Measurements from ENCODE around the gene LRIG3.

LRIG3 gene

DNA sequence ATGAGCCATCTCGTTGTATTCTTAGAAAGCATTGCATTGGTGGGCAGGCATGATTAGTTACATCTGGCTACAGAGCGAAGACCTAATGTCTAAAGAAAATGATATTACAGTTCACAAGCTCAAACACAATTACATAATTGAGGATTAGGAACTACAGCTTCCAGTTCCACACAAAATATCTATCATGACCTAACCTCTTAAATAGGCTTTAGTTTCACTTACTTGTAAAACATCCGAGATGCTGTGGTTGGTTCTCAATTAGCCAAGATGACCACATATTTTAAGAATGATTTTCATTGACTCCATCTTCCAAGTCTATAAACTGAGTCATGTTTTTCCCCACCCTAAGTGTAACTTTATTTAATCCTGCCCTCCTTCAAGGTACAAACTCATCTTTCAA, 69.5 kb downstream of the LRIG3 start:
- DNase-seq (ENCODE audit: low read depth in 1 of 2, low spot score in 1 of 2), result no peak
- no peak overlapping the region for H3K27ac ChIP-seq (replicated peaks)
- TF ChIP-seq GABPA (IDR thresholded peaks at IDR 0.05; ENCODE audit: low read depth) (no peak), CTCF (IDR thresholded peaks at IDR 0.05; ENCODE audit: insufficient read depth, low read length) (no peak), POLR2AphosphoS5 (IDR thresholded peaks at IDR 0.05; ENCODE audit: low read depth) (no peak), SPI1 (IDR thresholded peaks at IDR 0.05; ENCODE audit: borderline replicate concordance, low read depth) (no peak)
- TF ChIP-seq, protein P1, sequence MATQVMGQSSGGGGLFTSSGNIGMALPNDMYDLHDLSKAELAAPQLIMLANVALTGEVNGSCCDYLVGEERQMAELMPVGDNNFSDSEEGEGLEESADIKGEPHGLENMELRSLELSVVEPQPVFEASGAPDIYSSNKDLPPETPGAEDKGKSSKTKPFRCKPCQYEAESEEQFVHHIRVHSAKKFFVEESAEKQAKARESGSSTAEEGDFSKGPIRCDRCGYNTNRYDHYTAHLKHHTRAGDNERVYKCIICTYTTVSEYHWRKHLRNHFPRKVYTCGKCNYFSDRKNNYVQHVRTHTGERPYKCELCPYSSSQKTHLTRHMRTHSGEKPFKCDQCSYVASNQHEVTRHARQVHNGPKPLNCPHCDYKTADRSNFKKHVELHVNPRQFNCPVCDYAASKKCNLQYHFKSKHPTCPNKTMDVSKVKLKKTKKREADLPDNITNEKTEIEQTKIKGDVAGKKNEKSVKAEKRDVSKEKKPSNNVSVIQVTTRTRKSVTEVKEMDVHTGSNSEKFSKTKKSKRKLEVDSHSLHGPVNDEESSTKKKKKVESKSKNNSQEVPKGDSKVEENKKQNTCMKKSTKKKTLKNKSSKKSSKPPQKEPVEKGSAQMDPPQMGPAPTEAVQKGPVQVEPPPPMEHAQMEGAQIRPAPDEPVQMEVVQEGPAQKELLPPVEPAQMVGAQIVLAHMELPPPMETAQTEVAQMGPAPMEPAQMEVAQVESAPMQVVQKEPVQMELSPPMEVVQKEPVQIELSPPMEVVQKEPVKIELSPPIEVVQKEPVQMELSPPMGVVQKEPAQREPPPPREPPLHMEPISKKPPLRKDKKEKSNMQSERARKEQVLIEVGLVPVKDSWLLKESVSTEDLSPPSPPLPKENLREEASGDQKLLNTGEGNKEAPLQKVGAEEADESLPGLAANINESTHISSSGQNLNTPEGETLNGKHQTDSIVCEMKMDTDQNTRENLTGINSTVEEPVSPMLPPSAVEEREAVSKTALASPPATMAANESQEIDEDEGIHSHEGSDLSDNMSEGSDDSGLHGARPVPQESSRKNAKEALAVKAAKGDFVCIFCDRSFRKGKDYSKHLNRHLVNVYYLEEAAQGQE (IDR thresholded peaks at IDR 0.05; ENCODE audit: insufficient replicate concordance, low read depth), result no peak
- H3K27me3 ChIP-seq (ENCODE audit: insufficient read depth, poor library complexity, severe bottlenecking), result no peaks in the 10 kb centered on the region
- H3K4me3 ChIP-seq (replicated peaks; ENCODE audit: insufficient read depth, low read length), result no peak overlapping the region

- Histone ChIP-seq H3K27ac (replicated peaks) (no peak overlapping the region), H3K27me3 (ENCODE audit: insufficient read depth, poor library complexity, severe bottlenecking) (no peaks in the 10 kb centered on the region), H3K4me3 (replicated peaks; ENCODE audit: insufficient read depth, low read length) (no peak overlapping the region)
- no peak for DNase-seq (ENCODE audit: low read depth in 1 of 2, low spot score in 1 of 2)
- TF ChIP-seq GABPA (IDR thresholded peaks at IDR 0.05; ENCODE audit: low read depth) (no peak), POLR2AphosphoS5 (IDR thresholded peaks at IDR 0.05; ENCODE audit: low read depth) (no peak)
Measured at GRCh38 chr12:58847901-58848600, 72.3 kb downstream of the LRIG3 start.

- Histone ChIP-seq H3K27ac (replicated peaks) (no peak overlapping the region), H3K4me3 (replicated peaks; ENCODE audit: insufficient read depth, low read length) (no peak overlapping the region), H3K27me3 (ENCODE audit: insufficient read depth, poor library complexity, severe bottlenecking) (no peaks in the 10 kb centered on the region)
- DNase-seq (ENCODE audit: low read depth in 1 of 2, low spot score in 1 of 2), result no peak
- TF ChIP-seq POLR2AphosphoS5 (IDR thresholded peaks at IDR 0.05; ENCODE audit: low read depth), result no peak
- TF ChIP-seq GABPA (IDR thresholded peaks at IDR 0.05; ENCODE audit: low read depth), result no peak
- no peak for TF ChIP-seq CTCF (IDR thresholded peaks at IDR 0.05; ENCODE audit: insufficient read depth, low read length)
- no peak for TF ChIP-seq SPI1 (IDR thresholded peaks at IDR 0.05; ENCODE audit: borderline replicate concordance, low read depth)
- TF ChIP-seq, protein P1 (IDR thresholded peaks at IDR 0.05; ENCODE audit: insufficient replicate concordance, low read depth), result no peak
Measured at GRCh38 chr12:58844161-58844560, 76.1 kb downstream of the LRIG3 start.

DNA sequence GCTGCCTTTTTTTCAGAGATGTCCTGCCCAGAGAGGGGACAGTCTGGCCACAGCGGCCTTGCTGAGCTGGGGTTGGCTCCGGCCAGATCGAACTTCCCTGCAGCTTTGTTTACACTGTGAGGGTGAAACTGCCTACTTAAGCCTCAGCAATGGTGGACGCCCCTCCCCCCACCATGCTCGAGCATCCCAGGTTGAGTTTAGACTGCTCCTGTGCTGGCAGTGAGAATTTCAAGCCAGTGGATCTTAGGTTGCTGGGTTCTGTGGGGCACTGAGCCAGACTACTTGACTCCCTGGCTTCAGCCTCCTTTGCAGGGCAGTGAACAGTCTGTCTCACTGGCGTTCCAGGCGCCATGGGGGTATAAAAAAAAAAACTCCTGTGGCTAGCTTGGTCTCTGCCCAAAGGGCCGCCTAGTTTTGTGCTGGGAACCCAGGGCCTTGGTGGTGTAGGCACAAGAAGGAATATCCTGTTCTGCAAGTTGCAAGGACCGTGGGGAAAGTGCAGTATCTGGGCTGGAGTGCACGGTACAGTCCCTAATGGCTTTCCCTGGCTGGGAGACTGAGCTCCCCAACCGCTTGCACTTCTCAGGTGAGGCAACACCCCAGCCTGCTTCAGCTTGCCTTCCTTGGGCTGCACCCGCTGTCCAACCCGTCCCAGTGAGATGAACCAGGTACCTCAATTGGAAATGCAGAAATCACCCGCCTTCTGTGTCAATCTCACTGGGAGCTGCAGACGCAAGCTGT, 79.1 kb downstream of the LRIG3 start:
- Histone ChIP-seq H3K27ac (replicated peaks) (no peak overlapping the region), H3K4me3 (replicated peaks; ENCODE audit: insufficient read depth, low read length) (no peak overlapping the region), H3K27me3 (ENCODE audit: insufficient read depth, poor library complexity, severe bottlenecking) (no peaks in the 10 kb centered on the region)
- no peak for DNase-seq (ENCODE audit: low read depth in 1 of 2, low spot score in 1 of 2)
- TF ChIP-seq CTCF (IDR thresholded peaks at IDR 0.05; ENCODE audit: insufficient read depth, low read length) (no peak), POLR2AphosphoS5 (IDR thresholded peaks at IDR 0.05; ENCODE audit: low read depth) (no peak), GABPA (IDR thresholded peaks at IDR 0.05; ENCODE audit: low read depth) (no peak), SPI1 (IDR thresholded peaks at IDR 0.05; ENCODE audit: borderline replicate concordance, low read depth) (no peak)
- TF ChIP-seq, protein P1 (IDR thresholded peaks at IDR 0.05; ENCODE audit: insufficient replicate concordance, low read depth), result no peak
